PFSK-1 (cell line): ENCODE measurements around the gene PDGFC.

ENCODE experiments used
- FOXP2 ChIP-seq: optimal IDR thresholded peaks from 2 replicates; pipeline ENCODE3; 2011; ENCODE audit warnings: borderline replicate concordance, control low read depth, inconsistent platforms; ENCODE audit not compliant: insufficient read depth; ENCODE audit errors: extremely low read length, extremely low read depth
- POLR2AphosphoS5 ChIP-seq: IDR thresholded peaks from 2 replicates; pipeline ENCODE4 v1.6.1; 2012; ENCODE audit warnings: low read depth, mild to moderate bottlenecking, control low read depth, low read length, moderate library complexity
- SIN3A ChIP-seq: IDR thresholded peaks from 2 replicates; pipeline ENCODE4 v1.6.1; 2012; ENCODE audit warnings: mild to moderate bottlenecking, low read length, moderate library complexity, borderline replicate concordance; ENCODE audit not compliant: insufficient read depth
- TAF1 ChIP-seq: IDR thresholded peaks from 2 replicates; pipeline ENCODE4 v1.6.1; 2012; ENCODE audit warnings: low read length, control low read depth, borderline replicate concordance; ENCODE audit not compliant: insufficient read depth
- TF ChIP-seq, protein P1 (sequence below), 2 experiments: IDR thresholded peaks; 2 replicates each; pipeline versions ENCODE4 v1.6.1 to v1.8.0; 2011 to 2012; ENCODE audit warnings: low read depth in 2 of 2, low read length in 2 of 2, control low read depth in 1 of 2, inconsistent platforms in 1 of 2, mild to moderate bottlenecking in 1 of 2, moderate library complexity in 1 of 2; ENCODE audit not compliant: insufficient read depth in 1 of 2

DNA sequence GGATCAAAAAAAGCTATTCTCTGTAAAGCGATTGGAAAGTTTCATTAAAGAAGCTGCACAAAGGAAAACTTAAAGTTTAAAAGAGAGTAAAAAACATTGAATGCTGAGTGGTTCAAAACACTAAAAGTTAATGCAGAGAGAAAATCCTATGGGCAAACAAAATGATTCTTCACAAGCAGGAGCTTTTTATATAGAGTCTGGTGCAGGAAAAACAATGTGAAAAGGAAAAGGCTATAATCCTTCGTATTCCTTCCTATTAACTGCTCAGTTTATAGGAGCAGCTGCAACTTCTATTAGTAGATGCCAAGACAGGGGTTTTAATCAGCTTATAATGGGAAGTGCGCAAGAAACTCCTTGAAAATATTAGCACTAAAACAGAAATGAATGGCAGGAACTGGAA, 100.7 kb downstream of the PDGFC start:
- TF ChIP-seq POLR2AphosphoS5 (no peak), TAF1 (no peak), SIN3A (no peak), FOXP2 (no peak)
- TF ChIP-seq, protein P1, sequence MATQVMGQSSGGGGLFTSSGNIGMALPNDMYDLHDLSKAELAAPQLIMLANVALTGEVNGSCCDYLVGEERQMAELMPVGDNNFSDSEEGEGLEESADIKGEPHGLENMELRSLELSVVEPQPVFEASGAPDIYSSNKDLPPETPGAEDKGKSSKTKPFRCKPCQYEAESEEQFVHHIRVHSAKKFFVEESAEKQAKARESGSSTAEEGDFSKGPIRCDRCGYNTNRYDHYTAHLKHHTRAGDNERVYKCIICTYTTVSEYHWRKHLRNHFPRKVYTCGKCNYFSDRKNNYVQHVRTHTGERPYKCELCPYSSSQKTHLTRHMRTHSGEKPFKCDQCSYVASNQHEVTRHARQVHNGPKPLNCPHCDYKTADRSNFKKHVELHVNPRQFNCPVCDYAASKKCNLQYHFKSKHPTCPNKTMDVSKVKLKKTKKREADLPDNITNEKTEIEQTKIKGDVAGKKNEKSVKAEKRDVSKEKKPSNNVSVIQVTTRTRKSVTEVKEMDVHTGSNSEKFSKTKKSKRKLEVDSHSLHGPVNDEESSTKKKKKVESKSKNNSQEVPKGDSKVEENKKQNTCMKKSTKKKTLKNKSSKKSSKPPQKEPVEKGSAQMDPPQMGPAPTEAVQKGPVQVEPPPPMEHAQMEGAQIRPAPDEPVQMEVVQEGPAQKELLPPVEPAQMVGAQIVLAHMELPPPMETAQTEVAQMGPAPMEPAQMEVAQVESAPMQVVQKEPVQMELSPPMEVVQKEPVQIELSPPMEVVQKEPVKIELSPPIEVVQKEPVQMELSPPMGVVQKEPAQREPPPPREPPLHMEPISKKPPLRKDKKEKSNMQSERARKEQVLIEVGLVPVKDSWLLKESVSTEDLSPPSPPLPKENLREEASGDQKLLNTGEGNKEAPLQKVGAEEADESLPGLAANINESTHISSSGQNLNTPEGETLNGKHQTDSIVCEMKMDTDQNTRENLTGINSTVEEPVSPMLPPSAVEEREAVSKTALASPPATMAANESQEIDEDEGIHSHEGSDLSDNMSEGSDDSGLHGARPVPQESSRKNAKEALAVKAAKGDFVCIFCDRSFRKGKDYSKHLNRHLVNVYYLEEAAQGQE (IDR thresholded peaks at IDR 0.05; ENCODE audit: insufficient read depth in 1 of 2, low read depth in 2 of 2, low read length in 2 of 2), result no peak
